ENCODE measurements around the gene SUFU.

Gene SUFU

GRCh38 chr10:102603946-102604345 lies 100.2 kb downstream of the SUFU start:
- TF ChIP-seq CTCF (IDR thresholded peaks at IDR 0.05; ENCODE audit: low read depth, low read length) = no peak
- peak in 1 of 2 donors; percentile 65 for DNase-seq (ENCODE audit: low read depth in 2 of 2)
- no peak overlapping the region for H3K4me3 ChIP-seq (replicated peaks in 1 of 2; ENCODE audit: low read depth in 2 of 2, low read length in 2 of 2)

DNA sequence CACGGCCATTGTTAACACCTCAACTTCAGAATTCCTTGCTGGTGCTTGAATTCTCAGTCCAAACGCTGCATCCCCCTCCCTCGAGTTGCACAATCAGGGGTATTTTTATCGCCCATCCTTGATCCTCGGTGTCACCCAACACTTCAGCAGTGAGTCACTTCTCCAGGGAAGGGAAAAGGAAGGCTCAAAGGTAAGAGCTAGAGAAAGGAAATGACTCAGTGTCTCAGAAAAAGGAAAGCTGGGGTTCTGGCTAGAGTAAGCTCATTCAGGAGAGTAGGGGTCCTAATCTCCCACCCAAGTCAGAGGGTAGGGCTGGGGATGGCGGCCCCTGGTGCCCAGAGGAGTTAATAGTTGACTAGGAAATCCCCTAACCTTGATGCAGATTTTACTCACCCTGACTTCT lies 100.7 kb downstream of the SUFU start:
- peak; percentile 82 to 88 for DNase-seq (ENCODE audit: low read depth in 2 of 2)
- no peak overlapping the region for H3K4me3 ChIP-seq (replicated peaks in 1 of 2; ENCODE audit: low read depth in 2 of 2, low read length in 2 of 2)
- TF ChIP-seq CTCF (IDR thresholded peaks at IDR 0.05; ENCODE audit: low read depth, low read length) = no peak

- H3K4me3 ChIP-seq (replicated peaks in 1 of 2; ENCODE audit: low read depth in 2 of 2, low read length in 2 of 2) = no peak overlapping the region
- no peak for DNase-seq (ENCODE audit: low read depth in 2 of 2)
- no peak for TF ChIP-seq CTCF (IDR thresholded peaks at IDR 0.05; ENCODE audit: low read depth, low read length)
These were observed 101.9 kb downstream of the SUFU start for GRCh38 chr10:102605712-102606111.

GRCh38 chr10:102608487-102608886 lies 104.7 kb downstream of the SUFU start:
- peak; percentile 6 for TF ChIP-seq CTCF (IDR thresholded peaks at IDR 0.05; ENCODE audit: low read depth, low read length)
- no peak for DNase-seq (ENCODE audit: low read depth in 2 of 2)
- no peak overlapping the region for H3K4me3 ChIP-seq (replicated peaks in 1 of 2; ENCODE audit: low read depth in 2 of 2, low read length in 2 of 2)

DNA sequence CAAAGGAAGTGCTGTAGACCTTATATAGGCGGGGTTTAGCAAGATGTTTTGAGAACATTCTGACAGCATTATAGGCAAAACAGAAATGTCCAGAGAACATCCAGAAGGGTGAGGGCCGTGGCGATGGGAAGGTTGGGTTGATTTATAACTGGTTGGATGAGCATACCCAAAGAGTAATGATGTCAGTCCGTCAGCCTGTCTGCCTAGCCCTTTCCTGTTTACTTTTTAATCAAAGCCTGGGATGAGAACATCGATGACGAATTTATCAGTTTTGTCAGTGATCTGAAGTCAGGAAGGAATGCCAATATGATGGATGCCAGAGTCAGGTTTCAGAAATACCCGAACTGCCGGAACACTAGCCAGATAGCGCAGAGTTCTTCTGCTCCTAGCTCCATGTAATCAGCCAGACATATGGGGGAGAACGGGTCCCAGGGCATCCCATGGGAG lies 106.7 kb downstream of the SUFU start:
- no peak overlapping the region for H3K4me3 ChIP-seq (replicated peaks in 1 of 2; ENCODE audit: low read depth in 2 of 2, low read length in 2 of 2)
- no peak for TF ChIP-seq CTCF (IDR thresholded peaks at IDR 0.05; ENCODE audit: low read depth, low read length)
- DNase-seq (ENCODE audit: low read depth in 2 of 2) = peak in 1 of 2 donors; percentile 59

GRCh38 chr10:102611514-102612087 lies 107.8 kb downstream of the SUFU start:
- TF ChIP-seq CTCF (IDR thresholded peaks at IDR 0.05; ENCODE audit: low read depth, low read length) = no peak
- H3K4me3 ChIP-seq (replicated peaks in 1 of 2; ENCODE audit: low read depth in 2 of 2, low read length in 2 of 2) = no peak overlapping the region

GRCh38 chr10:102612964-102613275 lies 109.1 kb downstream of the SUFU start:
- TF ChIP-seq CTCF (IDR thresholded peaks at IDR 0.05; ENCODE audit: low read depth, low read length) = no peak
- H3K4me3 ChIP-seq (replicated peaks in 1 of 2; ENCODE audit: low read depth in 2 of 2, low read length in 2 of 2) = no peak overlapping the region
- DNase-seq (ENCODE audit: low read depth in 2 of 2) = no peak

More at GRCh38 chr10:102611514-102612087, 107.8 kb downstream of the SUFU start:
- DNase-seq (ENCODE audit: low read depth in 2 of 2) = peak in 1 of 2 donors; percentile 74
